HCT116 (cell line): Measurements from ENCODE around the gene CC2D1A. TPM values are rescaled to one million over a fixed set of nuclear protein-coding genes. Genes with fewer than 3 reads are reported as not detected.

Source experiments
- ATAC-seq: fragments of 200-7000 bp; cut with Tn5 transposase; 2 replicates; pipeline ENCODE4 v1.9.1; 2020; ENCODE audit warnings: mild to moderate bottlenecking, moderate library complexity
- BruUV-seq: library from RNA; stranded (reverse); fragments of 400-500 nt; replicated peaks from 2 replicates; lab custom pipeline; 2021; lab: Mats Ljungman, UMichigan
- CTCF ChIA-PET: fragments of 300-600 bp; sonication (Branson Sonifier 250); formaldehyde crosslinking; loops from one replicate; lab custom pipeline; 2021; ENCODE audit warnings: antibody characterized with exemption; lab: Charles Lee
- POLR2A ChIA-PET: fragments of 300-600, 350-600 bp; sonication (Branson Sonifier 250); formaldehyde crosslinking; loops from one replicate; lab custom pipeline; 2021; ENCODE audit warnings: antibody characterized with exemption; lab: Charles Lee
- RAD21 ChIA-PET, 2 experiments: fragments of 300-600 bp; sonication (Branson Sonifier 250); formaldehyde crosslinking; loops; one replicate each; lab custom pipeline; 2023; ENCODE audit warnings: low total read pairs in 2 of 2; ENCODE audit not compliant: uncharacterized antibody in 2 of 2, unreplicated experiment in 2 of 2, low non-redundant PET in 1 of 2; lab: Charles Lee
- DNase-seq: peaks from one replicate; pipeline ENCODE4 v3.0.0-alpha.2; 2010; ENCODE audit warnings: low read depth, low spot score
- H2AFZ ChIP-seq: fragments of 200-600 bp; shearing (Covaris generic), sonication (generic); 2 replicates; pipeline ENCODE4 v1.6.1; 2017; ENCODE audit warnings: low read depth, mixed run types, mixed read lengths, antibody characterized with exemption, low read length; ENCODE audit not compliant: poor library complexity, severe bottlenecking
- H3K27ac ChIP-seq: 2 replicates; pipeline ENCODE4 v1.5.1; 2012; ENCODE audit warnings: low read depth, low read length
- H3K27me3 ChIP-seq: fragments of 200-600 bp; sonication (generic); 2 replicates; pipeline ENCODE4 v1.6.1; 2016; ENCODE audit warnings: mixed run types, low read length, mixed read lengths; ENCODE audit not compliant: insufficient read depth
- H3K36me3 ChIP-seq, 2 experiments: fragments of 200-500 bp in 1 of 2; fragments of 200-600 bp in 1 of 2; sonication (Bioruptor generic) in 1 of 2; sonication (generic) in 1 of 2; 2 replicates each; pipeline versions ENCODE4 v1.5.1 to v1.6.1; 2014 to 2016; ENCODE audit warnings: low read length in 2 of 2, inconsistent platforms in 1 of 2, mixed read lengths in 1 of 2, mixed run types in 1 of 2; ENCODE audit not compliant: insufficient read depth in 2 of 2, control insufficient read depth in 1 of 2
- H3K4me1 ChIP-seq, 2 experiments: fragments of 200-600 bp in 1 of 2; sonication (generic) in 1 of 2; 2 replicates each; pipeline versions ENCODE4 v1.5.1 to v1.6.1; 2012 to 2017; ENCODE audit warnings: low read length in 2 of 2, inconsistent platforms in 1 of 2, mild to moderate bottlenecking in 1 of 2, mixed read lengths in 1 of 2, mixed run types in 1 of 2, moderate library complexity in 1 of 2; ENCODE audit not compliant: insufficient read depth in 2 of 2, control insufficient read depth in 1 of 2
- H3K4me2 ChIP-seq: fragments of 200-600 bp; sonication (generic); 2 replicates; pipeline ENCODE4 v1.6.1; 2017; ENCODE audit warnings: mixed run types, low read length, mixed read lengths
- H3K4me3 ChIP-seq, 2 experiments: fragments of 200-600 bp in 1 of 2; sonication (generic) in 1 of 2; replicated peaks in 1 of 2; 2 replicates each; pipeline ENCODE4 v1.5.1; 2011 to 2016; ENCODE audit warnings: low read length in 2 of 2, control low read depth in 1 of 2, low read depth in 1 of 2, mild to moderate bottlenecking in 1 of 2, mixed read lengths in 1 of 2, mixed run types in 1 of 2
- H3K79me2 ChIP-seq: fragments of 200-600 bp; sonication (generic); 2 replicates; pipeline ENCODE4 v1.6.1; 2017; ENCODE audit warnings: mild to moderate bottlenecking, mixed run types, low read length, moderate library complexity, mixed read lengths; ENCODE audit not compliant: insufficient read depth
- H3K9ac ChIP-seq: fragments of 200-600 bp; sonication (generic); 2 replicates; pipeline ENCODE4 v1.6.1; 2016; ENCODE audit warnings: low read length, mixed read lengths
- H3K9me2 ChIP-seq: fragments of 200-600 bp; sonication (generic), shearing (Covaris generic); 2 replicates; pipeline ENCODE4 v1.6.1; 2017; ENCODE audit warnings: mixed run types, mild to moderate bottlenecking, moderate library complexity; ENCODE audit not compliant: insufficient read depth
- H3K9me3 ChIP-seq, 2 experiments: fragments of 200-500 bp in 1 of 2; fragments of 200-600 bp in 1 of 2; sonication (Bioruptor generic) in 1 of 2; sonication (generic) in 1 of 2; 2 replicates each; pipeline ENCODE4 v1.6.1; 2014 to 2017; ENCODE audit warnings: low read length in 2 of 2, mixed read lengths in 2 of 2, inconsistent platforms in 1 of 2, low read depth in 1 of 2, mild to moderate bottlenecking in 1 of 2, mixed run types in 1 of 2, moderate library complexity in 1 of 2; ENCODE audit not compliant: control insufficient read depth in 1 of 2, insufficient read depth in 1 of 2
- H4K20me1 ChIP-seq: fragments of 200-600 bp; sonication (generic), shearing (Covaris generic); 2 replicates; pipeline ENCODE4 v1.6.1; 2017; ENCODE audit warnings: mixed run types, mild to moderate bottlenecking, moderate library complexity; ENCODE audit not compliant: insufficient read depth
- CTCF ChIP-seq, 3 experiments: fragments of 200-600 bp in 1 of 3; sonication (generic) in 1 of 3; IDR thresholded peaks in 2 of 3; conservative IDR thresholded peaks in 1 of 3; 2 replicates each; pipeline ENCODE4 v1.5.1; 2012 to 2017; ENCODE audit warnings: low read depth in 2 of 3, low read length in 2 of 3, antibody characterized with exemption in 1 of 3, borderline replicate concordance in 1 of 3, control low read depth in 1 of 3, mild to moderate bottlenecking in 1 of 3, mixed read lengths in 1 of 3, mixed run types in 1 of 3, moderate library complexity in 1 of 3; ENCODE audit not compliant: insufficient read depth in 1 of 3
- ELF1 ChIP-seq: IDR thresholded peaks from 2 replicates; pipeline ENCODE4 v1.6.1; 2012; ENCODE audit warnings: low read depth, borderline replicate concordance
- EZH2 ChIP-seq: fragments of 200-600 bp; sonication (generic); IDR thresholded peaks from 2 replicates; pipeline ENCODE4 v1.6.1; 2017; ENCODE audit warnings: antibody characterized with exemption, mixed run types
- FOSL1 ChIP-seq: IDR thresholded peaks from 2 replicates; pipeline ENCODE4 v1.6.1; 2012; ENCODE audit warnings: low read depth
- POLR2A ChIP-seq: IDR thresholded peaks from 2 replicates; pipeline ENCODE4 v1.7.0; 2011; ENCODE audit warnings: borderline replicate concordance; ENCODE audit not compliant: insufficient read depth, insufficient read length; ENCODE audit errors: extremely low read depth
- RAD21 ChIP-seq: IDR thresholded peaks from 2 replicates; pipeline ENCODE4 v1.6.1; 2012; ENCODE audit warnings: low read depth, mild to moderate bottlenecking
- ZFX ChIP-seq: fragments of 450-650 bp; IDR thresholded peaks from 2 replicates; pipeline ENCODE4 v1.6.1; 2017
- ZNF274 ChIP-seq: fragments of 200-500 bp; sonication (Bioruptor generic); IDR thresholded peaks from 2 replicates; pipeline ENCODE4 v1.6.1; 2014; ENCODE audit warnings: mild to moderate bottlenecking, low read depth, low read length, inconsistent platforms
- intact Hi-C: fragments of 100-400 bp; cut with micrococcal nuclease; formaldehyde crosslinking; loops from 2 replicates; pipeline ENCODE4 v1.10.0; 2022
- total RNA-seq: library from RNA; stranded (reverse); gene quantifications from one replicate; pipeline ENCODE4 v1.2.1, GENCODE V29; 2021; ENCODE audit not compliant: unreplicated experiment

Gene CC2D1A
- total RNA-seq, 1 experiment from 2014 or later, result 51.5 TPM

DNA sequence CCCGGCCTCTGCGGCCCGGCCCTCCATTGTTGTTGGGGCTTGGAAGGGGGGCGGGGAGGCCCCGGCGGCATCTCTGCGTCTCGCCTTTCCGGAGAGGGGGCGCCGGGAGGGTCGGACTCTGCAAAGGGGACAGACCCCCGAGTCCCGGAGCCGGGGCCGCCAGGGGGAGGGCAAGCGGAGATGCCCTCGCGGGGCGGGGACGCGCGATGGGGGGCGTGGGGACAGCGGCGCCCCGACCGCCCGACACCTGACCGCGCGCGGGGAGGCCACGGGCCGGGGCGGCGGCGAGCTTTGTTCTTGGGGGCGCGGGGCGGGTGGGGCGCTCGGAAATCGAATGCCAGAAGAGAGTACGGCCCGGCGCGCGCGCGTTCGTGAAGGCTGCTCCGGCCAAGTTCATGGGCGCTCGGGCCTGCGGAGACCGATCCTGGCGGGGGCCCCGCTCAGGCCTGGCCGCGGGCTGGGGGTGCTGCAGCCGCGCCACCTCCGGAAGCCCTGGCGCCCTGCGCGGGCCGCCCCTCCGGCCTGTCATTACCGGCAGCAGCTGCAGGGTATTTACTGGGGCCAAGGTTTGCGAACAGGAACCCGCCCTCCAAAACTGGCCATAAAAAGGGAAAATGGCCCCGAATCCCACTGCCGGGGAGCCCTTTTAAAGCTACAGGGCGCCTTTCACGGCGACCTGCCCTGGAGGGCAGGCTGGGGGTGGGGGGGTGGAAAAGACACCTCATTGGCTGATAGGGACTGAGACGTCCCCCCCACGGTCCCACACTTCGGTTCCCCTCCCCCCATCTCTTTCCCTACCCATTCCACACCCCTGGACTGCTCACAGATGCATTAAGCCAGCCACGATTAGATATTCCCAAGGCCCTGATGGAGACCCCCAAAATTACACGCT is 40.2 kb upstream of the CC2D1A start:
- Histone ChIP-seq H3K27me3 (no peaks in the 10 kb centered on the region), H2AFZ (no peak overlapping the region), H3K4me1 (peaks cover 13 to 29% of the 10 kb centered on the region in 2 experiments), H3K79me2 (no peaks in the 10 kb centered on the region), H3K27ac (no peak overlapping the region; the same call in 1 of the 2 replicates), H3K4me3 (peak overlapping the region; percentile 41 to 60), H3K9ac (peak overlapping the region; percentile 68), H3K9me2 (no peaks in the 10 kb centered on the region), H3K9me3 (no peaks in the 10 kb centered on the region), H3K36me3 (no peaks in the 10 kb centered on the region), H3K4me2 (peak overlapping the region; percentile 87), H4K20me1 (no peaks in the 10 kb centered on the region)
- ChIA-PET POLR2A (no interaction called here), RAD21 (no interaction called here), CTCF (no interaction called here)
- intact Hi-C loops, result no loop called here
- no TSS peak for BruUV-seq
- DNase-seq, result no peak
- TF ChIP-seq EZH2 (no peak), ZFX (0 out of 2 replicates have a peak, but pooled peaks have one; percentile 37), ELF1 (no peak), FOSL1 (no peak), CTCF (IDR thresholded peaks at IDR 0.05 in 2 of 3, conservative IDR thresholded peaks at IDR 0.05 in 1 of 3; ENCODE audit: borderline replicate concordance in 1 of 3, insufficient read depth in 1 of 3, low read depth in 2 of 3, low read length in 2 of 3) (no peak), POLR2A (no peak), RAD21 (no peak), ZNF274 (no peak)
- ATAC-seq, result no peak
